Cardiac fibroblast (primary cell): ENCODE results near the gene RYR3.
"Not testable (repeated sequence)": the region's sequence is repeated elsewhere in the genome, so short reads cannot be mapped to it uniquely, and the experiment has no call there.

Experiments
- DNase-seq, 2 donors: peaks; one replicate each; pipeline versions ENCODE4 v3.0.0 to v3.0.0-alpha.2; 2010; ENCODE audit warnings: low read depth in 2 of 2
- H3K4me3 ChIP-seq, 2 donors: replicated peaks in 1 of 2; 1 replicate in 1 of 2; 2 replicates in 1 of 2; pipeline ENCODE4 v1.5.1; 2011; ENCODE audit warnings: low read depth in 2 of 2, low read length in 2 of 2, mild to moderate bottlenecking in 2 of 2, moderate library complexity in 1 of 2
- TF ChIP-seq, protein P1 (sequence below): IDR thresholded peaks from one replicate; pipeline ENCODE4 v1.5.1; 2011; ENCODE audit warnings: low read depth, mild to moderate bottlenecking, low read length, inconsistent platforms

The RYR3 gene

GRCh38 chr15:33807665-33808064, 496.9 kb downstream of the RYR3 start:
- no peak overlapping the region for H3K4me3 ChIP-seq
- TF ChIP-seq, protein P1, sequence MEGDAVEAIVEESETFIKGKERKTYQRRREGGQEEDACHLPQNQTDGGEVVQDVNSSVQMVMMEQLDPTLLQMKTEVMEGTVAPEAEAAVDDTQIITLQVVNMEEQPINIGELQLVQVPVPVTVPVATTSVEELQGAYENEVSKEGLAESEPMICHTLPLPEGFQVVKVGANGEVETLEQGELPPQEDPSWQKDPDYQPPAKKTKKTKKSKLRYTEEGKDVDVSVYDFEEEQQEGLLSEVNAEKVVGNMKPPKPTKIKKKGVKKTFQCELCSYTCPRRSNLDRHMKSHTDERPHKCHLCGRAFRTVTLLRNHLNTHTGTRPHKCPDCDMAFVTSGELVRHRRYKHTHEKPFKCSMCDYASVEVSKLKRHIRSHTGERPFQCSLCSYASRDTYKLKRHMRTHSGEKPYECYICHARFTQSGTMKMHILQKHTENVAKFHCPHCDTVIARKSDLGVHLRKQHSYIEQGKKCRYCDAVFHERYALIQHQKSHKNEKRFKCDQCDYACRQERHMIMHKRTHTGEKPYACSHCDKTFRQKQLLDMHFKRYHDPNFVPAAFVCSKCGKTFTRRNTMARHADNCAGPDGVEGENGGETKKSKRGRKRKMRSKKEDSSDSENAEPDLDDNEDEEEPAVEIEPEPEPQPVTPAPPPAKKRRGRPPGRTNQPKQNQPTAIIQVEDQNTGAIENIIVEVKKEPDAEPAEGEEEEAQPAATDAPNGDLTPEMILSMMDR: no peak
- DNase-seq: no peak

GRCh38 chr15:33808720-33809457, 498.1 kb downstream of the RYR3 start:
- no peak overlapping the region for H3K4me3 ChIP-seq
- TF ChIP-seq, protein P1: no peak
- DNase-seq: peak in 1 of 2 donors; percentile 28

DNA sequence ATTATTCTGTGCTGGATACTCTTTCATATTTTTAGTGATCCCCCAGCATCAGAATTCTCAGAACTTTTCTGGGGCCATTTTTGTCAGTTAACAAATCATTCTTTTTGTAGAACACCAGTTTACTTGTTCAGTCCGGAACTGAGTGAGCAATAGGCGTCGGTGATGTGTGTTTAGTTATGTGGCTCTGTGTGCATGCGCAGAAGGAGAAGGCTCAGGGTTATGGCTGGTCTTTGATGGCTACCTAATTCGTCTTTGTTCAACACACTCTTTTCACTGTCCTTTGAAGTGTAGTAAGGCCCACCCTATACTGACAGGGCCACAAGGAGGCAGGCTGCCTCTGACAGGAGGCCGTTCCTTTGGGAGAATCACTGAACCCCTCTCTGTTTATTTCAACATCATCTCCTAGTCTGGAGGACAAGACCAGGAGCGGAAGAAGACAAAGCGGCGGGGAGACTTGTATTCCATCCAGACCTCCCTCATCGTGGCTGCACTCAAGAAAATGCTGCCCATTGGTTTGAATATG, 499.4 kb downstream of the RYR3 start:
- no peak for DNase-seq
- TF ChIP-seq, protein P1: no peak
- H3K4me3 ChIP-seq: no peak overlapping the region

GRCh38 chr15:33810806-33811205, 500.0 kb downstream of the RYR3 start:
- TF ChIP-seq, protein P1: no peak
- H3K4me3 ChIP-seq: no peak overlapping the region
- DNase-seq: no peak

DNA sequence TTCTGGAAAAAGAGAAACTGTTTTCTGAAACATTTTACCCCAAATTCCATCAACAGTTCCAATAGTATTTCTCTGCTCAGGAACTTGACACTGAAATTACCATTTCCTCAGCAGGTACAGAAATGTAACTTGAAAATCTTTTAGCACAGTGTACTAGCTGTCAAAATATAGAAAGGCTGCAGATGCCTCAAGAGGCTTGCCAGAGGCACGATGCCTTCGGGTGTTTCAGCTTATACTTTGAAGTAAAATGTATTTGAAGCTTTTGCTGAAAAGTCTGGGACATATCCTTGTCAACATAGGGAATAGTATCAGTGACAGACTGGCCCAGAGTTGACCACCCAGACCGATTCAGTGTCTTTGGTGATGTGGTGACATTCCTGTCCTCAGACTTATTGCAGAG, 503.1 kb downstream of the RYR3 start:
- H3K4me3 ChIP-seq: no peak overlapping the region
- TF ChIP-seq, protein P1: no peak

GRCh38 chr15:33819499-33819898, 508.7 kb downstream of the RYR3 start:
- H3K4me3 ChIP-seq, DNase-seq: not testable (repeated sequence)

More for the DNA sequence above, 503.1 kb downstream of the RYR3 start:
- no peak for DNase-seq

DNA sequence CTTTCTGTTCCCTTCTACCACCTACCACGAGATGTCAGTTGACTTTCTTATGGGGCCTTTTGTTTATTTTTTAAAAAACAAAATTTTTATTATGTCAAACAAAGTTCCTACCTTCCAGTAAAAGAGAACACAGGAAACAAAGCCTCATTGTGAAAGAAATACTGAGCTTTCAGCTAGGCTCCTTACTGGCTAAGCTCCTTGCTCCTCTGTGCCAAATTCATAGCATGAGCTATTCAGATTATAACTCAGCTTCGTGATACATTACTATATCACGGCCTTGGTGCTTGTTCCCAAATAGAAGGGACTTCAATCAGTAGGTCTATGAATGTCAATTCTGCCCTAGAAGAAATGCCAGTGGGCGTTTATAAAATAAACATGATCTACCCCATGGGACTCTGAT, 511.7 kb downstream of the RYR3 start:
- DNase-seq: peak in 1 of 2 donors; percentile 14
- no peak overlapping the region for H3K4me3 ChIP-seq
- TF ChIP-seq, protein P1: no peak
